T-cell (primary cell): ENCODE results near the gene CDH6. TPM values are rescaled to one million over a fixed set of nuclear protein-coding genes. Genes with fewer than 3 reads are reported as not detected.

Experiments
- ATAC-seq, 4 experiments: fragments of 200-7000 bp in 3 of 4; fragments of 150-1000 bp in 1 of 4; cut with Tn5 transposase; replicated peaks in 1 of 4; 1 replicate in 3 of 4; 2 replicates in 1 of 4; pipeline ENCODE4 v1.10.0; 2021; ENCODE audit warnings: moderate library complexity in 3 of 4, mild to moderate bottlenecking in 2 of 4, moderate number of reproducible peaks in 1 of 4
- CTCF ChIA-PET, 2 donors: fragments of 300-600 bp; sonication (Branson Sonifier 250); formaldehyde crosslinking; loops; one replicate each; lab custom pipeline; 2022; ENCODE audit warnings: antibody characterized with exemption in 2 of 2; lab: Charles Lee
- POLR2A ChIA-PET, 2 donors: fragments of 300-600 bp; sonication (Branson Sonifier 250); formaldehyde crosslinking; loops; one replicate each; lab custom pipeline; 2022; ENCODE audit warnings: antibody characterized with exemption in 2 of 2; lab: Charles Lee
- DNase-seq, 35 experiments: peaks; one replicate each; pipeline versions ENCODE4 v3.0.0 to v3.0.0-alpha.2; 2013 to 2023
- H3K27ac ChIP-seq: one replicate; pipeline ENCODE4 v1.5.1; 2013; ENCODE audit warnings: low read length
- H3K27me3 ChIP-seq, 2 experiments: replicated peaks in 1 of 2; 1 replicate in 1 of 2; 2 replicates in 1 of 2; pipeline versions ENCODE4 v1.6.1 to v1.7.0; 2013; ENCODE audit warnings: low read length in 1 of 2, mixed read lengths in 1 of 2; ENCODE audit not compliant: control insufficient read depth in 2 of 2, insufficient read depth in 2 of 2; ENCODE audit errors: extremely low read depth in 1 of 2
- H3K36me3 ChIP-seq, 2 donors: 1 replicate in 1 of 2; 2 replicates in 1 of 2; pipeline versions ENCODE4 v1.6.1 to v1.7.0; 2013; ENCODE audit warnings: low read length in 1 of 2; ENCODE audit not compliant: control insufficient read depth in 2 of 2, insufficient read depth in 1 of 2; ENCODE audit errors: extremely low read depth in 1 of 2
- H3K4me1 ChIP-seq, 2 experiments: 1 replicate in 1 of 2; 2 replicates in 1 of 2; pipeline versions ENCODE4 v1.6.1 to v1.7.0; 2013; ENCODE audit warnings: low read length in 2 of 2, mixed read lengths in 1 of 2; ENCODE audit not compliant: insufficient read depth in 2 of 2, control insufficient read depth in 1 of 2; ENCODE audit errors: extremely low read depth in 1 of 2
- H3K4me3 ChIP-seq, 2 donors: 1 replicate in 1 of 2; 2 replicates in 1 of 2; pipeline versions ENCODE4 v1.5.1 to v1.7.0; 2013; ENCODE audit warnings: mild to moderate bottlenecking in 2 of 2, low read length in 1 of 2, moderate library complexity in 1 of 2; ENCODE audit not compliant: control insufficient read depth in 1 of 2; ENCODE audit errors: extremely low read depth in 1 of 2
- H3K9me3 ChIP-seq: 2 replicates; pipeline ENCODE4 v1.7.0; 2013
- H3K27ac Mint-ChIP-seq, 2 donors: one replicate each; pipeline ENCODE4 v1.8.0; 2020 to 2021; ENCODE audit warnings: mild to moderate bottlenecking in 2 of 2, mixed read lengths in 2 of 2
- H3K27me3 Mint-ChIP-seq, 2 donors: one replicate each; pipeline ENCODE4 v1.8.0; 2021 to 2022; ENCODE audit warnings: mixed read lengths in 2 of 2
- H3K36me3 Mint-ChIP-seq: one replicate; pipeline ENCODE4 v1.8.0; 2021; ENCODE audit warnings: mixed read lengths
- H3K4me1 Mint-ChIP-seq, 3 donors: one replicate each; pipeline ENCODE4 v1.8.0; 2020 to 2022; ENCODE audit warnings: mixed read lengths in 3 of 3, mild to moderate bottlenecking in 1 of 3
- H3K4me3 Mint-ChIP-seq, 3 donors: one replicate each; pipeline ENCODE4 v1.8.0; 2020 to 2022; ENCODE audit warnings: mild to moderate bottlenecking in 3 of 3, mixed read lengths in 3 of 3, moderate library complexity in 3 of 3
- H3K9me3 Mint-ChIP-seq, 3 donors: one replicate each; pipeline ENCODE4 v1.8.0; 2020 to 2022; ENCODE audit warnings: mixed read lengths in 3 of 3
- WGBS: methylation state at CpG from one replicate; pipeline ENCODE4 v1.1.5; 2013; ENCODE audit warnings: missing lambda C conversion rate; ENCODE audit not compliant: insufficient coverage; 5-methylcytosine and 5-hydroxymethylcytosine counted together
- total RNA-seq, 35 experiments: library from RNA in 6 of 35; stranded (reverse) in 6 of 35; fragments of 120-200 nt in 1 of 35; gene quantifications; one replicate each; pipeline versions ENCODE4 v1.2.1 to v1.2.4 and lab custom pipeline; 2013 to 2026

CDH6 gene
- total RNA-seq (under 1 TPM in 1 of 5 donors, not detected in 4; 0.15 TPM), total RNA-seq (lab: John Stamatoyannopoulos, UW) (0 to 0.06 (median 0) reads per million in 29 experiments)
- total RNA-seq (2013) = 0.02 TPM

GRCh38 chr5:31193591-31194467 is at the start of gene CDH6:
CDH6 (plus strand) TSS chr5:31193686; CDS start chr5:31267474, 73,788 bp downstream.
- peaks cover 22 to 26% of the 10 kb centered on the region in 2 experiments for H3K27me3 ChIP-seq
- CTCF ChIA-PET = no interaction called here

DNA sequence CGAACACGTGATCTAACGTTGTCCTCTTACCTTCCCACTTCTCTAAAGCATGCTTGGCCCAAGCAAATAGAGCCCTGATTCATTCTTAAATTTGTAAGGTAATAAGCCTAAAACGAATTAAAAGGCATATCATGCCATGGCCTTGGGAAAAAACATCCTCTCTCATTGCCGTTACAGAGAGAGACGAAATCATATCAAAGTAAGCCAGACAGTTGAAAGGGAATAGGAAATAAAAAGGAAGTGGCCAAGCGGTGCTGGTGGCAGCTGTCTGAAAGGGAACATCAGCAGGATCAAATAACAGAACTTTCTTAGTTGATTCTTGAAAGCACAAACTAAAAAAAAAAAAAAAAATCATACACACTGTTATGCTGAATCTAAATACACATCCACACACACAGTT is 49.1 kb upstream of the CDH6 start:
- ATAC-seq (no peak), DNase-seq (no peak)
- peaks cover 0 to 6% (median 0%) of the 10 kb centered on the region in 3 donors for H3K9me3 Mint-ChIP-seq
- Histone ChIP-seq H3K27ac (no peak overlapping the region), H3K4me3 (no peak overlapping the region), H3K9me3 (no peaks in the 10 kb centered on the region), H3K27me3 (peaks cover 0 to 4% of the 10 kb centered on the region in 2 experiments), H3K36me3 (no peaks in the 10 kb centered on the region), H3K4me1 (no peaks in the 10 kb centered on the region)
- no peaks in the 10 kb centered on the region for H3K4me1 Mint-ChIP-seq
- no peak overlapping the region for H3K4me3 Mint-ChIP-seq
- WGBS = no CpG with 5 or more reads among the region's 7 CpGs
- no peaks in the 10 kb centered on the region for H3K36me3 Mint-ChIP-seq
- ChIA-PET POLR2A (no interaction called here), CTCF (no interaction called here)
- H3K27me3 Mint-ChIP-seq = no peaks in the 10 kb centered on the region
- no peak overlapping the region for H3K27ac Mint-ChIP-seq

More at GRCh38 chr5:31193591-31194467, at the start of gene CDH6:
- H3K4me1 ChIP-seq = no peaks in the 10 kb centered on the region
- peak within 1 kb of the TSS in 1 of 3 donors; percentile 36 for H3K4me3 Mint-ChIP-seq
- H3K9me3 ChIP-seq = no peaks in the 10 kb centered on the region
- H3K36me3 ChIP-seq = no peaks in the 10 kb centered on the region
- no peaks in the 10 kb centered on the region for H3K36me3 Mint-ChIP-seq
- DNase-seq = no peak
- no peak within 1 kb of the TSS for H3K4me3 ChIP-seq
- ATAC-seq = no peak
- peaks cover 0 to 7% (median 0%) of the 10 kb centered on the region in 3 donors for H3K9me3 Mint-ChIP-seq
- no peak within 1 kb of the TSS for H3K27ac ChIP-seq
- no peak within 1 kb of the TSS for H3K27ac Mint-ChIP-seq
- WGBS = 6% methylated on average over 62 of the region's 67 CpGs
- peaks cover 0 to 14% (median 8%) of the 10 kb centered on the region in 3 donors for H3K4me1 Mint-ChIP-seq
- peaks cover 51 to 54% of the 10 kb centered on the region in 2 donors for H3K27me3 Mint-ChIP-seq
- POLR2A ChIA-PET = no interaction called here

DNA sequence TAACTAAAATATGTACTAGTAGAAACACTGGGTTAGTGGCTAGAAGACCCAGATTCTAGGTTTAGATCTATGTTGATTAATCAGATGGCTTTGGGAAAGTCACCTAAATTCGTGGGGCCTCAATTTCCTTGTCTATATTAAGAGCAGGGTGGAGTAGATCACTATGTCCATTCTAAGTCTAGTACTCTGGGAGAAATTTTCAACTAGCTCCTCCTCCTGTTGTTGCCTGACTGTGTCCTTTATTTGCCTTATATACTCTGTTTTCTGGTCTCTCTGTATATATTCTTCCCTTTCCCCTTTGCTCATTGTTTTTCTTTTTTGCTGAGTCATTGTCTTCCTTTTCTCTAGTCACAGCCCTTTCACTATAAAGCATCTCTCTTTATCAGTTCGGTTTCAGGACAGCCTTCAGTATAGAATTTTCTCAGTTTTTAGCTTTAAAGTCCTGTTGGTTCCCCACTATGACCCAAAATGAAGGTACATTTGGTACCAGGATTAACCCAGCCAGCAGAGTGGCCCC is 44.5 kb upstream of the CDH6 start:
- H3K4me3 Mint-ChIP-seq = no peak overlapping the region
- H3K36me3 Mint-ChIP-seq = no peaks in the 10 kb centered on the region
- ATAC-seq (no peak), DNase-seq (no peak)
- no peak overlapping the region for H3K27ac Mint-ChIP-seq
- Histone ChIP-seq H3K27me3 (no peaks in the 10 kb centered on the region), H3K36me3 (no peaks in the 10 kb centered on the region), H3K9me3 (no peaks in the 10 kb centered on the region), H3K4me3 (no peak overlapping the region), H3K4me1 (no peaks in the 10 kb centered on the region), H3K27ac (no peak overlapping the region)
- no peaks in the 10 kb centered on the region for H3K4me1 Mint-ChIP-seq
- ChIA-PET POLR2A (no interaction called here), CTCF (no interaction called here)
- WGBS = no CpG with 5 or more reads among the region's 2 CpGs
- peaks cover 0 to 6% (median 2%) of the 10 kb centered on the region in 3 donors for H3K9me3 Mint-ChIP-seq
- no peaks in the 10 kb centered on the region for H3K27me3 Mint-ChIP-seq

- CTCF ChIA-PET = no interaction called here
Observed at GRCh38 chr5:31153521-31153920, 40.0 kb upstream of the CDH6 start.

GRCh38 chr5:31156631-31157160 is 36.8 kb upstream of the CDH6 start:
- Mint-ChIP-seq H3K27ac (no peak overlapping the region), H3K27me3 (no peaks in the 10 kb centered on the region), H3K36me3 (no peaks in the 10 kb centered on the region), H3K9me3 (peaks cover 0 to 18% (median 10%) of the 10 kb centered on the region in 3 donors), H3K4me3 (no peak overlapping the region), H3K4me1 (no peaks in the 10 kb centered on the region)
- ATAC-seq = no peak
- H3K27me3 ChIP-seq = no peaks in the 10 kb centered on the region
- H3K36me3 ChIP-seq = no peaks in the 10 kb centered on the region
- POLR2A ChIA-PET = no interaction called here
- no peak overlapping the region for H3K4me3 ChIP-seq
- no peak overlapping the region for H3K27ac ChIP-seq
- CTCF ChIA-PET = no interaction called here
- DNase-seq = no peak
- no CpG with 5 or more reads among the region's 3 CpGs for WGBS
- H3K4me1 ChIP-seq = no peaks in the 10 kb centered on the region
- H3K9me3 ChIP-seq = no peaks in the 10 kb centered on the region

More at GRCh38 chr5:31153521-31153920, 40.0 kb upstream of the CDH6 start:
- Mint-ChIP-seq H3K4me3 (no peak overlapping the region), H3K27ac (no peak overlapping the region), H3K36me3 (no peaks in the 10 kb centered on the region), H3K9me3 (peaks cover 2 to 13% (median 3%) of the 10 kb centered on the region in 3 donors), H3K27me3 (no peaks in the 10 kb centered on the region), H3K4me1 (no peaks in the 10 kb centered on the region)
- POLR2A ChIA-PET = no interaction called here
- no peaks in the 10 kb centered on the region for H3K4me1 ChIP-seq
- H3K27ac ChIP-seq = no peak overlapping the region
- DNase-seq = no peak
- WGBS = no CpG with 5 or more reads among the region's 2 CpGs
- no peaks in the 10 kb centered on the region for H3K9me3 ChIP-seq
- H3K27me3 ChIP-seq = no peaks in the 10 kb centered on the region
- no peak overlapping the region for H3K4me3 ChIP-seq
- no peak for ATAC-seq
- no peaks in the 10 kb centered on the region for H3K36me3 ChIP-seq

DNA sequence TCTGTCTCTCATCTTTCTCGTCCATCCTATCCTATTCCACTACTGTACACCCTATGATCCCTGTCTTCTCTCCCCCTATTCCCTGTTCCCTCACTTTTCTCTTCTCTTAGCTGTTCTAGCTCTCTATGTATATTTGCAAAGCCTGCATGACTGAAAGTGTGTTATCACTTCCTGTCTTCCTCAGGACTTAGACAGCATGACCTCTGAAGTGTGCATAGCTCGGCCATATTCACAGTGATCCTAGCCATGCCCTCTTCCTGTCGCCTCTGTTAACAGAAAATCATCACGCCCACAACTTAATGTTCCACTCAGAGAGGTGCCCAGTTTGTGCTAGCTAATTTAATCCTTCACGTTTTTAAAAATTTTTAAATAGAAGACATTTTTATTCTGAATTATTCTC is 35.8 kb upstream of the CDH6 start:
- Mint-ChIP-seq H3K4me3 (no peak overlapping the region), H3K27me3 (no peaks in the 10 kb centered on the region), H3K9me3 (peaks cover 0 to 14% (median 10%) of the 10 kb centered on the region in 3 donors), H3K4me1 (no peaks in the 10 kb centered on the region), H3K36me3 (no peaks in the 10 kb centered on the region), H3K27ac (no peak overlapping the region)
- no peak overlapping the region for H3K4me3 ChIP-seq
- POLR2A ChIA-PET = no interaction called here
- no peaks in the 10 kb centered on the region for H3K27me3 ChIP-seq
- H3K27ac ChIP-seq = no peak overlapping the region
- ATAC-seq (no peak), DNase-seq (no peak)
- CTCF ChIA-PET = no interaction called here
- no peaks in the 10 kb centered on the region for H3K36me3 ChIP-seq
- no peaks in the 10 kb centered on the region for H3K9me3 ChIP-seq
- WGBS = 71% methylated on average over 3 of the region's 5 CpGs
- no peaks in the 10 kb centered on the region for H3K4me1 ChIP-seq
